Tibial nerve (tissue), 4 donors: ENCODE data around the gene DPYSL4.

ENCODE experiments used
- EP300 ChIP-seq, 2 donors: sonication (generic); formaldehyde crosslinking; IDR thresholded peaks; one replicate each; pipeline ENCODE4 v1.6.1; 2017; ENCODE audit warnings: antibody characterized with exemption in 2 of 2, mild to moderate bottlenecking in 1 of 2
- POLR2A ChIP-seq, 2 donors: fragments of 450-650 bp; IDR thresholded peaks; one replicate each; pipeline ENCODE4 v1.6.1; 2017; ENCODE audit warnings: antibody characterized with exemption in 2 of 2, mild to moderate bottlenecking in 2 of 2, moderate library complexity in 2 of 2
- TF ChIP-seq, protein P1 (sequence below), 5 experiments: fragments of 200-600 bp in 3 of 5; fragments of 450-650 bp in 2 of 5; sonication (generic) in 3 of 5; IDR thresholded peaks; one replicate each; pipeline ENCODE4 v1.5.1; 2016 to 2019; ENCODE audit warnings: antibody characterized with exemption in 5 of 5, mild to moderate bottlenecking in 3 of 5, moderate library complexity in 2 of 5

DNA sequence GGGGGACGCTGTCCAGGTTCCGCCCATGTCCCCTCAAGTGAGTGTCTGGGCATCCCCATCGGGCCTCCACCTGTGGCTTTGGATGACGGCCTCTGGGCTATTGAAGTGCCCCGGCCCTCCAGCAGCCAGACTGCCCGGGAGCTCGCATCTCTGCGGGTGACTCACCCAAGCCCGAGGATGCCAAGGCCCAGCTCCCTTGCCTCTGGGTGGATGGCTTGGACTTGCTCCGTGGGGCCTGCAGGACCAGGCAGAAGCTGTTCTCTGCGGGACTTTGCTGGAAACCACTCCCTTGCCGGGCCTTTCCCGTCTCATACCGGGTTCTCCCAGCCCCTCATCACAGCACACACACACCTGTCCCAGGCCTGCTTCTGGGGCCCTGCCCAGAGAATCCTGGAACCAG is 22.4 kb downstream of the DPYSL4 start:
- TF ChIP-seq POLR2A (IDR thresholded peaks at IDR 0.05) (no peak), EP300 (IDR thresholded peaks at IDR 0.05) (no peak)
- TF ChIP-seq, protein P1, sequence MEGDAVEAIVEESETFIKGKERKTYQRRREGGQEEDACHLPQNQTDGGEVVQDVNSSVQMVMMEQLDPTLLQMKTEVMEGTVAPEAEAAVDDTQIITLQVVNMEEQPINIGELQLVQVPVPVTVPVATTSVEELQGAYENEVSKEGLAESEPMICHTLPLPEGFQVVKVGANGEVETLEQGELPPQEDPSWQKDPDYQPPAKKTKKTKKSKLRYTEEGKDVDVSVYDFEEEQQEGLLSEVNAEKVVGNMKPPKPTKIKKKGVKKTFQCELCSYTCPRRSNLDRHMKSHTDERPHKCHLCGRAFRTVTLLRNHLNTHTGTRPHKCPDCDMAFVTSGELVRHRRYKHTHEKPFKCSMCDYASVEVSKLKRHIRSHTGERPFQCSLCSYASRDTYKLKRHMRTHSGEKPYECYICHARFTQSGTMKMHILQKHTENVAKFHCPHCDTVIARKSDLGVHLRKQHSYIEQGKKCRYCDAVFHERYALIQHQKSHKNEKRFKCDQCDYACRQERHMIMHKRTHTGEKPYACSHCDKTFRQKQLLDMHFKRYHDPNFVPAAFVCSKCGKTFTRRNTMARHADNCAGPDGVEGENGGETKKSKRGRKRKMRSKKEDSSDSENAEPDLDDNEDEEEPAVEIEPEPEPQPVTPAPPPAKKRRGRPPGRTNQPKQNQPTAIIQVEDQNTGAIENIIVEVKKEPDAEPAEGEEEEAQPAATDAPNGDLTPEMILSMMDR (IDR thresholded peaks at IDR 0.05), result no peak
